Measurements from ENCODE around the gene ATP1A1.

DNA sequence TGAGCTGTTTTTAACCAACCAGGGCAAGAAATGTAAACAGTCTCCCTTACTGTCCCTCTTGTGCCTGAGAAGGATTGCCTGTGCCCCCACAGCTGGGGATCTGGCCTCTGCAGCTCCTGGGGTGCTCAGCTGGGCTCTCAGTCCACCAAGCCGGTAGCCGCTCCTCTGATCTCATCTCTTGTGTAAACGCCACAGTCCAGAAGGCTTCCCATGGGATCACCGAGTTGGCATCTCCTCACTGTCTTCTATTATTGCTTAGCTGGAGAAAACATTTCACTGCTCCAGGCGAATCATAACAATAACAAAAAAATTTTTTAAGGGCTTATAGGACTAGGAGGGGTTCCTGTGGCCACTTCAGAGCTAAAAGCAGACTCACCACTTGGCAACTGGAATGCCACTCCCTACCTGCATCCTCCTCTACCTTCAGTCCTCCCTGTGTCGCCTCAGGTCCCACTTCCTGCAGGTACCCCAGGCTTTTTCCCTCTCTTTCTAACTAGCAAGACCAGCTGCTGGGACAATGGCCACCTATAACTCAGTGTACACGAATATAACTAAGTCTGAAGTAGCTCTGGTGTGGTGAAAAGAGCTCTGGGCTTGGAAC lies 75.8 kb downstream of the ATP1A1 start:
- TF ChIP-seq, protein P1, sequence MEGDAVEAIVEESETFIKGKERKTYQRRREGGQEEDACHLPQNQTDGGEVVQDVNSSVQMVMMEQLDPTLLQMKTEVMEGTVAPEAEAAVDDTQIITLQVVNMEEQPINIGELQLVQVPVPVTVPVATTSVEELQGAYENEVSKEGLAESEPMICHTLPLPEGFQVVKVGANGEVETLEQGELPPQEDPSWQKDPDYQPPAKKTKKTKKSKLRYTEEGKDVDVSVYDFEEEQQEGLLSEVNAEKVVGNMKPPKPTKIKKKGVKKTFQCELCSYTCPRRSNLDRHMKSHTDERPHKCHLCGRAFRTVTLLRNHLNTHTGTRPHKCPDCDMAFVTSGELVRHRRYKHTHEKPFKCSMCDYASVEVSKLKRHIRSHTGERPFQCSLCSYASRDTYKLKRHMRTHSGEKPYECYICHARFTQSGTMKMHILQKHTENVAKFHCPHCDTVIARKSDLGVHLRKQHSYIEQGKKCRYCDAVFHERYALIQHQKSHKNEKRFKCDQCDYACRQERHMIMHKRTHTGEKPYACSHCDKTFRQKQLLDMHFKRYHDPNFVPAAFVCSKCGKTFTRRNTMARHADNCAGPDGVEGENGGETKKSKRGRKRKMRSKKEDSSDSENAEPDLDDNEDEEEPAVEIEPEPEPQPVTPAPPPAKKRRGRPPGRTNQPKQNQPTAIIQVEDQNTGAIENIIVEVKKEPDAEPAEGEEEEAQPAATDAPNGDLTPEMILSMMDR (IDR thresholded peaks at IDR 0.05; ENCODE audit: insufficient read depth, low read length, poor library complexity, severe bottlenecking) = no peak
- no peak for TF ChIP-seq EZH2phosphoT487 (conservative IDR thresholded peaks at IDR 0.05; ENCODE audit: low read length)
